SK-MEL-5 (cell line): ENCODE results near the gene BBS12. TPM values are rescaled to one million over a fixed set of nuclear protein-coding genes. Genes with fewer than 3 reads are reported as not detected.
A peak's percentile ranks its signal among the peaks of the same experiment; 100 is the strongest.

Source experiments
- DNase-seq: peaks from one replicate; pipeline ENCODE4 v3.0.0-alpha.2; 2016; ENCODE audit warnings: low read depth, low spot score
- in situ Hi-C: cut with HindIII; loops from 2 replicates; pipeline ENCODE4 v1.10.0; 2016; ENCODE audit warnings: low sequenced_read_pairs, high pct_unique_total_duplicates, low pct_unique_long_range_greater_than_20kb
- polyA plus RNA-seq, 2 experiments: library from polyadenylated mRNA; depleted of rRNA; stranded (reverse); fragments of >200 nt; gene quantifications; 2 replicates each; pipeline ENCODE4 v1.2.3, GENCODE V29; 2015
- total RNA-seq: library from RNA; depleted of rRNA; stranded (reverse); fragments of >200 nt; shearing (Covaris generic); gene quantifications from 2 replicates; pipeline ENCODE4 v1.2.3, GENCODE V29; 2014; rRNA removed

The BBS12 gene
- 5.7 and 6.6 TPM in 2 replicates for total RNA-seq
- 3.0 and 3.3 TPM in 2 replicates for polyA plus RNA-seq (2015; cell fraction: cytosol; rRNA removed)
- 3.0 and 3.2 TPM in 2 replicates for polyA plus RNA-seq (2015; cell fraction: nucleus; rRNA removed)

DNA sequence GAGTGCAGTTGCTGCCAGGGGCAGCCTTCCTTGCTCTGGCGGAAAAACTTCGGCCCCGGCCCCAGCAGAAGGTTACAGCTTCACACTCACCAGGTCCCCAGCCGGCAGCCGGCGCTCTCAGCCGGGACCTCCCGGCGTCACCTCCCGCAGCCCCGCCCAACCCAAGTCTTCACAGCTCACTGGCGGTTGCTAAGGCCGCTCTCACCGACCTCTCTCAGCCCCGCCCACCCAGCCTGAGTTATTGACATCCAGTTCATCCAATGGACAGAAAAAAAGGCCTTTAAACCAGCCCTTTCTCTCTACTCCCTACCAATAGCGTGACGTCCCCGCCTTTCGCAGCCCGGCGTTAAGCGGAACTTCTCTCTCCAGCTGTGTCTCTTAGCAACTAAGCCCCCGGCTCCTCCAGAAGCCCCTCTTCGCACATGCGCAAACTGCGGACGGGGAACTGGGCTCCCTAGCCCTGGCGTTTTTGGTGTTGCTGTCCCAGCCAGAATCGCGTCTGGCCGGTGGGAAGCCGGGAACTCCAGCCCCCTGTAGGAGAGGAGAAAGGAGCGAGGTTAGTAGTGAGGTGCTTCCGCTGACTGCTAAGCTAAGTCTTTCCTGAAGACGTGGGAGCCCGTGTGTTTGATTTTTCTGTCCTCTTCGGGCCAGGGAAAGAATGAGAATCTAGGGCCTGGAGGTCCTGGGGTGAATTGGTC is at the start of gene BBS12:
Gene BBS12, plus strand, starts transcription at position 376 of the 698 bp plus-strand sequence. CDS start 9,189 bp downstream, outside the sequence.
- peak; percentile 99 for DNase-seq
- in situ Hi-C loops = no loop called here

GRCh38 chr4:122686691-122687090 is 45.8 kb upstream of the BBS12 start:
- no peak for DNase-seq
- in situ Hi-C loops = no loop called here

GRCh38 chr4:122687531-122688061 is 44.9 kb upstream of the BBS12 start:
- DNase-seq = no peak
- in situ Hi-C loops = no loop called here

DNA sequence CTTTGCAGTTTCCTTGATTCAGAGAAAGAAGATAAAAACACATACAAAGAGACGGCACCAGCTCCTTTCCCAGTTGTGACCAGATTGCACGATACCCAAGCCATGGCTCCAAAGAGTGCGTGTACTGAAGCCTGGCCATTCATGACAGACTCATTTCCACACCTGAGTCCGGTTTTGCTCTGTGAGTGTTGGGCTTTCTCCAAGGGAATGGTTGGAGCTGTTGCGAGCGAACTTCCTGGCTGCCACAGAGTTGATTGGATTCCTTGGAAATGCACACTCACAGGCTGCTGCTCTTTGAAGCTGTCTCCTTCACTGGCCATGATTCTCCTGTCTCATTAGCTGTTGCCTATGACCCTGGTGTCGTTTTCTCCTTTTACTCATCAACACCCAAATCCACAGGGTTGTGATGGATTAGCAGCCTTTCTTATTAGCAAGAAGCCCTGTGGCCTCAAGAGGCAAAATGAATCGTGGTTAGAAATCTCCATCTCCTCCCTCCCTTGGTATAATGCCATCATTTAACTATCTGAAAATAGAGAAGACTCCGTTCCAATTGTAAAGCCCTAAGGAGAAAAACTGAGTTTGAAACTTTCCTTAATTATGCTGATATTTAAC is 43.9 kb upstream of the BBS12 start:
- DNase-seq = no peak
- in situ Hi-C loops = no loop called here

- DNase-seq = no peak
- in situ Hi-C loops = no loop called here
Observed at GRCh38 chr4:122689972-122690371, 42.5 kb upstream of the BBS12 start.

DNA sequence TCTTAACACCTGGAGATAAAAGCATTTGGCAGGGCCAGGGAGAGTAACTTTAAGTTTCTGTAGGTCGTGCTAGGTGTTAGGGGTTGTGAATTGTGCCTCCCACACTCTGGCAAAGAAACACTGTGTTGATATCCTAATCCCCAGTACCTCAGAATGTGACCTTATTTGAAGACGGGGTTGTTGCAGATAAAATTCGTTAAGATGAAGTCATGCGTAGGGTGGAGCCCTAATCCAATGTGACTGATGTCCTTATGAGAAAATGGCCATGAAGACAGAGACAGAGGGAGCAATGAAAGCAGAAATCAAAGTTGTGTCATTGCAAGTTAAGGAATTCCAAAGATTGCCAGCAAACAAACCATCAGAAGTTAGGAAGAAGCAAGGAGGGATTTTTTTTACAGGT is 40.5 kb upstream of the BBS12 start:
- in situ Hi-C loops = no loop called here
- DNase-seq = no peak

GRCh38 chr4:122692641-122693520 is 39.6 kb upstream of the BBS12 start:
- DNase-seq = no peak
- in situ Hi-C loops = no loop called here

- no peak for DNase-seq
- in situ Hi-C loops = no loop called here
Observed at GRCh38 chr4:122695226-122695625, 37.3 kb upstream of the BBS12 start.

- in situ Hi-C loops = no loop called here
Observed at GRCh38 chr4:122700178-122700725, 32.3 kb upstream of the BBS12 start.

DNA sequence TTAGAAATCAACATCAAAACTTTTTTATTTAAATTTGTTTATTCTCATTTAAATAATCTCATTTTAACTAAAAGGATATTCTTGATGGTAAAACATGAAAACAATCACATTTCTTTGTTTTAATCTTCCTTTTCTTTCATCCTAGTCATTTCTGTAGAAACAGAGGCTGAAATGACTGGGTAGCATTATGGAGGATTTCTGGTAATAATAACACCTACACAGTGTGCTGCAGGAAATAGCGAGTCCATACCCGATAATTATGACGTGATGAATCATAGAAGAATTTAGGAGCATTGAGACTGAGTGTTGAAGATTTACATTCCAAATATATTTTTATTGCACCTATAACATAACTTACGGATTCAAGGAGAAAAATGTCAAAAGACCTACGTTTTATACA is 31.4 kb upstream of the BBS12 start:
- in situ Hi-C loops = no loop called here
- DNase-seq = no peak

More at GRCh38 chr4:122700178-122700725, 32.3 kb upstream of the BBS12 start:
- DNase-seq = peak; percentile 31

DNA sequence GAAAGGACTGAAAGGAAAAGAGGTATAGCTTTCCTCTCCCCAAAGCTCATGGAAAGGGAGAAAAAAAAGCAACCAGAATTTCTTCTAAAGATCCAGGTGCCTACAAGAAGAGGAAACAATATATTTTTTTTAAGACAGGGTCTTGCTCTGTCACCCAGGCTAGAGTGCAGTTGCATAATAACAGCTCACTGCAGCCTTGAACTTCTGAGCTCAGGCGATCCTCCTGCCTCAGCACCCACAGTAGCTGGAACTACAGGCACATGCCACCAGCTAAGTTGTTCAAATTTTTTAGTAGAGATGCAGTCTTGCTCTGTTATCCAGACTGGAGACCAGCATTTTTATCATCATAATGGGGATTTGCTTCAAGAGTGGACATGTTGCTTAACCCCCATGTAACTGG is 30.5 kb upstream of the BBS12 start:
- no peak for DNase-seq
- in situ Hi-C loops = no loop called here

GRCh38 chr4:122702939-122703338 is 29.6 kb upstream of the BBS12 start:
- in situ Hi-C loops = no loop called here
- DNase-seq = no peak

- in situ Hi-C loops = no loop called here
- DNase-seq = no peak
Observed at GRCh38 chr4:122703868-122704267, 28.6 kb upstream of the BBS12 start.

DNA sequence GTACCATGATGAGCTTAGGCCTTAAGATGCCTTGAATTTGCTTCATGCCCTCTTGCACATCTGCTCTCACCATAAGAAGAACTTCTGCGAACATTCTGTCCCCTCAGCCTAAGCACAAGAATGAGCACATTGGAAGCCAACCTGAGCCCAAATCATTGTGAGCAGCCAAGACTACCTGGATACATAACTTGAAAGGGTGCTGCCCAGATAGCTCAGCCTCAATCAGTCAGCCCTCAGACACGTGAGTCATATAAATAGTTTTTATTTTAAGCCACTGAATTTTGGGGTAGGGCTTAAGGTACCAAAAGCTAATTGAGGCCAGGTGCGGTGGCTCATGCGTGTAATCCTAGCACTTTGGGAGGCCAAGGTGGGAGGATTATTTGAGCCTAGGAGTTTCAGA is 27.5 kb upstream of the BBS12 start:
- in situ Hi-C loops = no loop called here

DNA sequence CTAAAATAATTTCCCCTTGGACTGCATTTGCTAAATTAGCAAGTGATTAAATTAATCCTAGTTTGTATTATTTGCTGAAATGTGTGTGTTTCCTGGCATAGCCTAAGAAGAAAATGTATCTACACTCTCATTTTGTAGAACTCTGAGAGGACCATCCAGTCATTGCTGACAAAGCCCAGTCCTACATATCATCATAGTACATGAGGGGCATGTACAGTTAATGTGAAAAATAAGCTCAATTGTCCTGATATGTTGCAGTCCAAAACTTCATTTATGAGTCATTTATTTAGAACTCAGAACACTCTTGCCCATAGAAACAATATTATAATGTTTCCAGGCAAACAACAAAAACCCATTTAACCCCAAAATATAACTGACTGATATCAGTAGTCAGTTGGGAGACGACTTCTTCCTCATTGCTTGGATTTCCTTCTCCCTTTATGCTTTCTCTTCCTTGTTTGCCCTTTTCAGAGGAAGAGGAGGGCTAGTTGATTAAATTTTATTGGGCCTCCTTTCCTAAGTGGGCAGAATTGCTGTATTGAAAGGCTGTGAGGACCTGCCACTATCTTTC is 26.9 kb upstream of the BBS12 start:
- in situ Hi-C loops = no loop called here
- DNase-seq = no peak

More for the DNA sequence above, 27.5 kb upstream of the BBS12 start:
- no peak for DNase-seq

GRCh38 chr4:122706511-122706910 is 26.0 kb upstream of the BBS12 start:
- in situ Hi-C loops = no loop called here
- no peak for DNase-seq

- no peak for DNase-seq
- in situ Hi-C loops = no loop called here
Observed at GRCh38 chr4:122707497-122707896, 25.0 kb upstream of the BBS12 start.
